Osteoblast (primary cell): Measurements from ENCODE around the gene FAU. TPM values are rescaled to one million over a fixed set of nuclear protein-coding genes. Genes with fewer than 3 reads are reported as not detected.

Source experiments
- DNase-seq: peaks from one replicate; pipeline ENCODE4 v3.0.0; 2011; ENCODE audit warnings: low spot score, mixed read lengths; ENCODE audit not compliant: insufficient read length; ENCODE audit errors: missing footprints
- H2AFZ ChIP-seq: 2 replicates; pipeline ENCODE4 v1.6.0; 2011; ENCODE audit warnings: mild to moderate bottlenecking, low read length
- H3K27ac ChIP-seq: 2 replicates; pipeline ENCODE4 v1.5.1; 2011; ENCODE audit warnings: mild to moderate bottlenecking, low read depth, low read length, moderate library complexity
- H3K27me3 ChIP-seq: 2 replicates; pipeline ENCODE4 v1.6.0; 2012; ENCODE audit warnings: mild to moderate bottlenecking, control low read depth, inconsistent platforms, low read length, moderate library complexity; ENCODE audit not compliant: insufficient read depth
- H3K36me3 ChIP-seq: 2 replicates; pipeline ENCODE4 v1.5.1; 2011; ENCODE audit warnings: mild to moderate bottlenecking, low read length, control low read depth, moderate library complexity; ENCODE audit not compliant: insufficient read depth
- H3K4me1 ChIP-seq: 2 replicates; pipeline ENCODE4 v1.5.1; 2011; ENCODE audit warnings: mild to moderate bottlenecking, low read length, control low read depth, moderate library complexity; ENCODE audit not compliant: insufficient read depth
- H3K4me2 ChIP-seq: 2 replicates; pipeline ENCODE4 v1.6.0; 2011; ENCODE audit warnings: mild to moderate bottlenecking, low read length; ENCODE audit not compliant: insufficient read depth
- H3K4me3 ChIP-seq: fragments of 200-600 bp; sonication (generic); 3 replicates; pipeline ENCODE4 v1.5.1; 2012; ENCODE audit warnings: mild to moderate bottlenecking, low read length, inconsistent platforms; ENCODE audit not compliant: insufficient read depth
- H3K79me2 ChIP-seq: 2 replicates; pipeline ENCODE4 v1.6.0; 2012; ENCODE audit warnings: mild to moderate bottlenecking, low read length, control low read depth, inconsistent platforms; ENCODE audit not compliant: insufficient read depth
- H3K9me3 ChIP-seq: 2 replicates; pipeline ENCODE4 v1.5.1; 2011; ENCODE audit warnings: low read depth, low read length, control low read depth
- H4K20me1 ChIP-seq: 2 replicates; pipeline ENCODE4 v1.6.0; 2012; ENCODE audit warnings: mild to moderate bottlenecking, low read length, control low read depth; ENCODE audit not compliant: insufficient read depth
- total RNA-seq: library from RNA; depleted of rRNA; stranded (reverse); fragments of >200 nt; gene quantifications from 2 replicates; pipeline ENCODE4 v1.2.3, GENCODE V29; 2012
- TF ChIP-seq, protein P1 (sequence below): IDR thresholded peaks from 2 replicates; pipeline ENCODE4 v1.5.1; 2011; ENCODE audit warnings: mild to moderate bottlenecking, low read depth, low read length, moderate library complexity; ENCODE audit errors: extremely low read depth

Gene FAU
- total RNA-seq, 1 donor, result 118 TPM

DNA sequence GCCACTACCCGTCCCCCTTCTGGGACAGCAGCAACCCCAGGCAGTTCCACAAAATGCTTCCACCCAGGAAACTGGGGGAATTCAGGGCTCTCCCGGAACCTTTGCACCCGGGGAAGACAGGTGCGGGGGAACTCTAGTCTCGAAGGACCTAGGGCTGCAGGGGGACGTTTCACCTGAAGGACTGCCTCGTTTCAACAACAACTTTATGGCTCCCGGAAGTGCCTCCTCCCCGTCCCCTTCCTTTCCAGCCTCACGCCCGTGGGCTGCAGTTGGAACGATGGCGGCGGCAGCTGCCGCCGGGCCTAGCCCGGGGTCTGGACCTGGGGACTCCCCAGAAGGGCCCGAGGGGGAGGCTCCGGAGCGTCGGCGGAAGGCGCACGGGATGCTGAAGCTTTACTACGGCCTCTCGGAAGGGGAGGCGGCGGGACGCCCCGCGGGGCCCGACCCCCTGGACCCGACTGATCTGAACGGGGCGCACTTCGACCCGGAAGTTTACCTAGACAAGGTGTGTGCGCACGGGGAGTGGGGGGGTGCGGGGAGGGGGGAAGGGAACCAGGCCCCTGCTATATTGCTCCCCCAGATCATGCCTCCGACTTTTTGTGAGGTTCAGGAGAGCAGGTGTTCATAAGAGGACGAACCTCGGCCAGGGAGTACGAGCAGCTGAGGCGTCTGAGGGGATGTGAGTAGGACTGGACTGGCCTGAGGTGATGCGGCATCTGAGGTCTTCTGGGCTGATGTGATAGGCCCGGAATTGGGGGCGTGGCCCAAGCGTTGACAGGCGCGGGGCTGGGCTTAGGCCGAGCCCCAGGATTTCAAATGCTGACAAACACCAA is 25.7 kb downstream of the FAU start, which contains the start of gene VPS51:
Gene VPS51 (plus strand): TSS at position 241 of the 833 bp plus-strand sequence. CDS start 37 bp downstream, at position 278.
- peak; percentile 97 for DNase-seq
- peak within 1 kb of the TSS; percentile 78 for H3K4me2 ChIP-seq
- no peaks in the 10 kb centered on the region for H3K36me3 ChIP-seq
- H3K9me3 ChIP-seq, result no peaks in the 10 kb centered on the region
- peak within 1 kb of the TSS; percentile 61 for H3K27ac ChIP-seq
- peak within 1 kb of the TSS; percentile 78 for H3K4me3 ChIP-seq
- TF ChIP-seq, protein P1, sequence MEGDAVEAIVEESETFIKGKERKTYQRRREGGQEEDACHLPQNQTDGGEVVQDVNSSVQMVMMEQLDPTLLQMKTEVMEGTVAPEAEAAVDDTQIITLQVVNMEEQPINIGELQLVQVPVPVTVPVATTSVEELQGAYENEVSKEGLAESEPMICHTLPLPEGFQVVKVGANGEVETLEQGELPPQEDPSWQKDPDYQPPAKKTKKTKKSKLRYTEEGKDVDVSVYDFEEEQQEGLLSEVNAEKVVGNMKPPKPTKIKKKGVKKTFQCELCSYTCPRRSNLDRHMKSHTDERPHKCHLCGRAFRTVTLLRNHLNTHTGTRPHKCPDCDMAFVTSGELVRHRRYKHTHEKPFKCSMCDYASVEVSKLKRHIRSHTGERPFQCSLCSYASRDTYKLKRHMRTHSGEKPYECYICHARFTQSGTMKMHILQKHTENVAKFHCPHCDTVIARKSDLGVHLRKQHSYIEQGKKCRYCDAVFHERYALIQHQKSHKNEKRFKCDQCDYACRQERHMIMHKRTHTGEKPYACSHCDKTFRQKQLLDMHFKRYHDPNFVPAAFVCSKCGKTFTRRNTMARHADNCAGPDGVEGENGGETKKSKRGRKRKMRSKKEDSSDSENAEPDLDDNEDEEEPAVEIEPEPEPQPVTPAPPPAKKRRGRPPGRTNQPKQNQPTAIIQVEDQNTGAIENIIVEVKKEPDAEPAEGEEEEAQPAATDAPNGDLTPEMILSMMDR, result no peak
- H3K79me2 ChIP-seq, result peaks cover 22% of the 10 kb centered on the region
- peak within 1 kb of the TSS; percentile 92 for H2AFZ ChIP-seq
- H4K20me1 ChIP-seq, result peaks cover 2% of the 10 kb centered on the region
- peaks cover 5% of the 10 kb centered on the region for H3K4me1 ChIP-seq
- no peaks in the 10 kb centered on the region for H3K27me3 ChIP-seq

DNA sequence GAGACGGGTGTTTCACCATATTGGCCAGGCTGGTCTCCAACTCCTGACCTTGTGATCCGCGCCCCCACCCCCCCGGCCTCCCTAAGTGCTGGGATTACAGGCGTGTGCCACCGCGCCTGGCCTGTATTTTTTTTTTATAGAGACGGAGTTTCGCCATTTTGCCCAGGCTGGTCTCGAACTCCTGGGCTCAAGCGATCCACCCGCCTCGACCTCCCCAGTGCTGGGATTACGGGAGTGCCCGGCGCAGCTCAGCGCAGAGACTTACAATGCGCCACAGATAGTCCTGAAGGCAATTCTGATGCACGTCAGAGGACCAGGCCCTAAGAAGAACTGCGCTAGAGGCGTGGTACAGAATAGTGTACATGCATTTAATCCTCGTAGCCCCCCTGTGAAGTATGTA is 26.5 kb downstream of the FAU start:
- Histone ChIP-seq H3K4me1 (peaks cover 5% of the 10 kb centered on the region), H3K79me2 (peaks cover 22% of the 10 kb centered on the region), H3K27me3 (no peaks in the 10 kb centered on the region), H3K36me3 (no peaks in the 10 kb centered on the region), H3K27ac (no peak overlapping the region), H3K4me2 (peak overlapping the region; percentile 78), H4K20me1 (peaks cover 2% of the 10 kb centered on the region), H3K4me3 (peak overlapping the region; percentile 78), H3K9me3 (no peaks in the 10 kb centered on the region), H2AFZ (peak overlapping the region; percentile 92)
- TF ChIP-seq, protein P1, result no peak
- DNase-seq, result no peak

DNA sequence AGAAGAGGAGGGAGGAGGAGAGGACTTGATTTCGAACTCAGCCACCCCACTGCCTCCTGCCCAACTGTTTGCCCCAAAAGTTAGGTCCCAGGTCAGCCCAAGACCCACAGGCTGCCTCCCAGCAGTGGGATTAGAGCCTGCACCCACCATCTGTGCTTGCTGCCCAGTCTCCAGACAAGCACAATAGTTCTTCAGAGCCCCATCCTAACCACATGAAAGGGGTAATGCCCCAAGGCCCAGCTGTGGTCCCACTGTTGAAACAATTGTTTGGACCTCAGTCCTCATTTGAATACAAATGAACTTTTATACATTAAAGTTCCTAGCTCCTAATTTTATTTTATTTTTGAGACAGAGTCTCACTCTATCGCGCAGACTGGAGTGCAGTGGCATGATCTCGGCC is 31.3 kb downstream of the FAU start:
- no peak overlapping the region for H3K4me3 ChIP-seq
- H3K4me1 ChIP-seq, result peaks cover under 1% of the 10 kb centered on the region
- H3K79me2 ChIP-seq, result peaks cover 5% of the 10 kb centered on the region
- peaks cover 36% of the 10 kb centered on the region for H3K36me3 ChIP-seq
- no peak overlapping the region for H2AFZ ChIP-seq
- H3K27me3 ChIP-seq, result no peaks in the 10 kb centered on the region
- no peak overlapping the region for H3K4me2 ChIP-seq
- no peaks in the 10 kb centered on the region for H3K9me3 ChIP-seq
- H4K20me1 ChIP-seq, result no peaks in the 10 kb centered on the region
- peak; percentile 30 for DNase-seq
- no peak overlapping the region for H3K27ac ChIP-seq
- TF ChIP-seq, protein P1, result no peak

DNA sequence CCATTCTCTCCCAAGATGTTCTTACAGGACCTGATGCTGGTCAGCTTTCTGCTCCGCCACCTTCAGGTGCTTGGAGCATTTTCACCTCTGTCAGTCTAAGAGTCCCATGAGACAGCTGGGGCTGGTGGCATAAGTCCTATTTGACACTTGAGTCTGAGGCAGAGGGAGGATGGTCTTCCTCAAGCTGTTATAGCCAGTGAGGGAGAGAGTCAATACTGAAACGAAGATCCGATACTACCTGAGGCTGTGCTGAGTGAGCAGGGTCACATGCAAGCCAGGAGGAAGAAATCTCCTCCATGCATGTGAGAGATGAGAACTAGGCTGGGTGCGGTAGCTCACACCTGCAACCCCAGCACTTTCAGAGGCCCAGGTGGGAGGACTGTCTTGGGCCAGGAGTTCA is 32.3 kb downstream of the FAU start:
- Histone ChIP-seq H3K9me3 (no peaks in the 10 kb centered on the region), H3K27me3 (no peaks in the 10 kb centered on the region), H4K20me1 (no peaks in the 10 kb centered on the region), H3K36me3 (peaks cover 43% of the 10 kb centered on the region), H3K79me2 (peaks cover 15% of the 10 kb centered on the region), H3K4me1 (peaks cover 10% of the 10 kb centered on the region), H3K4me3 (no peak overlapping the region), H3K27ac (no peak overlapping the region), H3K4me2 (no peak overlapping the region), H2AFZ (no peak overlapping the region)
- peak; percentile 10 for DNase-seq
- TF ChIP-seq, protein P1, result no peak
